ENCODE measurements around the gene UBE2O.

The UBE2O gene

DNA sequence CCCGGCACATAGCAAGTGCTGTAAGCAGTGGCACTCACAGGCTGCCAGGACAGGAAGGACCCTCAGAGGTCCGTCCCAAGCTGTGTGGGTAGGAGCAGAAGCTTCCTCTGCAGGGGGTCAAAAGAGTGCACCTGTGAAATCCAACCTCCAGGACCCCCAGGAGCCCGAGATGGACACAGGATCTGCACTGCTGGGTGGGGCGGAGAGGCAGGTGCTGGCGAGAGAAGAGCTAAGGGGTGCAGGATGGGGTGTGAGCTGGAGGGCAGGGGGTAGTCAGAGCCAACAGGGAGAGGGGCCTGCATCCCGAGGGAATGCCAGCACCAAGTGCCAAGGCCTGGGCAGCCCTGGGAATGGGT lies 13.8 kb upstream of the UBE2O start:
- DNase-seq (ENCODE audit: low read depth): no peak

DNA sequence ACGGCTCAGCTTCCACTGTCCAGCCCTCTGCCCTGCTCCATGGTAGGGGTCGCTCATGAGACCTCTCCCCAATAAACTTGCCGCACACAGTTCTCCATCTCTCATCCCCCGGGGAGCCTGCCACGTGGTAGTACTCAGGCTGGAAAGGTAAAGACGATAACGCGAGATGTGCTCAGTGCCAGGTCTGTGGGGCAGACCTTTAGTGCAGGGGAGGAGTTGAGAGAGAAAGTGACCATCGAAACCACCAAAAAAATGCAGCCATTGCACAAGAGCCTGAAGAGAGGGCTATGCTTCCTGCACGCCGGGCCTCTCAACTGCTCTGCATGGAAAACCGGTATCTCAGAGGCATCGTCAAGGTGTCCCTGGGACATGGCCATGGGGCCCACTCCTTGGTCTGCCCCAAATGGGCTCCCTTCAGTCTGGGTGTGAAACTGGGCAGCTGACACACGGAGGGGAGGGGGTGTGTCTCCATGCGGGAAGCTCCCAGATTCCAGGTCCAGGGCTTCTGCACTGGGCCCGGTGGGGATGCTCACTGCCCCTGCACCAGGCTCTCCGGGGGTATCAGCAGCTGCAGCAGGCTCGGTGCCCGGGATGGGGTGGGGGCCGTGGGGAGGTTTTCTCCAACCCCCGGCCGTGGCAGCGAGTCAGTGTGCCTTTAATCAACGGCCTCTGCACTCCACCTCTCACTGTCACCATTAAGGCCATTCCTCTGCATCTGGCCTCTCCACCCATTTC lies 9.8 kb upstream of the UBE2O start:
- DNase-seq (ENCODE audit: low read depth): no peak

DNA sequence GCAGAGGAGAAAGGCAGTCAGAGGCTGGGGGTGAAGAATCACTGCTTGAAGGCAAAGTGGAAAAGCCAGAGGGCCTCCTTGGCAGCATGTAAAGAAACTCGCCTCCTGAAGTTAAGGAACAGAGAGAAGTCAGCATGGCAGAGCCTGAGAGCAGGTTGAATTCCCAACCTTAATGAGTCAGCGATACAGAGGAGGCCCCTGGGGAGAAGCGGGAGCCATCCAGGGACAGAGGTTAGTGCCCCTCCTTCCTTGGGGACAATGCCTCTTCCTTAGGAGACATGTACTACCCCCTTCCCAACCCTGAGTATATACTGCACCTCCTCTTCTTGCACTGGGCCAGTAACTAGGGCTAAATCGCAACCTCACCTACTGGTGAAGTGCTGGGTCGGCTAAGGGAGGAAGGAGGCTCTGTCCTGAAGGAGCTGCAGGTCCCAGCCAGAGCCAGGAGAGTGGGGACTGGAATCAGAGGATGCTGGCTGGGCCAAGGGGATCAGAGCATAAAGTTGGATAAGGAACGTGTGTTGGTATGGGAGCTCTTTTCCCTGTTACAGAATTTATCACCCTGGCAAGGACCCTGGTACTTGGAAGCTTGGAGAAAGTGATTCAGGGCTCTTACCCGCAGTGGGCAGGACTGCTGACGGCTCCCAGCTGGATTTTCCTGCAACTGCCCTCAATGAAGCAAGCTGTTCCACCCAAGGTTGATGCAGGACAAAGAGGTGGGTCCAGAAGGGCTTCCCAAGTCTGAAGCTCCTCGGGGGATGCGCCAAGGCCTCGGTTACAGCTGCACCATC lies 9.0 kb upstream of the UBE2O start:
- no peak for DNase-seq (ENCODE audit: low read depth)

DNA sequence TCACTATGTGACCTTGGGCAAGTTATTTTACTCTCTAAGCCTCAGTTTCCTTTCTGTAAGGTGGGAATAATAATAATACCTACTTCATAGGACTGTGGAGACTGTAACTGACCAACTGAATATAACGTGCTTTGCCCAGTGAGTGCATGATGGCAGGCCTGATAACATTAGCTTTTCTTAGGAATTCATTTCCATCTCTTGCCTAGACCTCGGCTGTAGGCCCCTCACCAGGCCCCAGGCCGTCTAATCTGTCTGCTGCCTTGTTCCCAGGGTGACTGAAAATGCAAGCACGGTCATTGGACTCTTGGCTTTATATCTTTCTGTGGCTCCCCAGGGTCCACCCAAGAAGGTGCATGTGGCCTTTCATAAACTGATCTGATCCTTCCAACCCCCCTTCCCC lies 6.7 kb upstream of the UBE2O start:
- no peak for DNase-seq (ENCODE audit: low read depth)

DNA sequence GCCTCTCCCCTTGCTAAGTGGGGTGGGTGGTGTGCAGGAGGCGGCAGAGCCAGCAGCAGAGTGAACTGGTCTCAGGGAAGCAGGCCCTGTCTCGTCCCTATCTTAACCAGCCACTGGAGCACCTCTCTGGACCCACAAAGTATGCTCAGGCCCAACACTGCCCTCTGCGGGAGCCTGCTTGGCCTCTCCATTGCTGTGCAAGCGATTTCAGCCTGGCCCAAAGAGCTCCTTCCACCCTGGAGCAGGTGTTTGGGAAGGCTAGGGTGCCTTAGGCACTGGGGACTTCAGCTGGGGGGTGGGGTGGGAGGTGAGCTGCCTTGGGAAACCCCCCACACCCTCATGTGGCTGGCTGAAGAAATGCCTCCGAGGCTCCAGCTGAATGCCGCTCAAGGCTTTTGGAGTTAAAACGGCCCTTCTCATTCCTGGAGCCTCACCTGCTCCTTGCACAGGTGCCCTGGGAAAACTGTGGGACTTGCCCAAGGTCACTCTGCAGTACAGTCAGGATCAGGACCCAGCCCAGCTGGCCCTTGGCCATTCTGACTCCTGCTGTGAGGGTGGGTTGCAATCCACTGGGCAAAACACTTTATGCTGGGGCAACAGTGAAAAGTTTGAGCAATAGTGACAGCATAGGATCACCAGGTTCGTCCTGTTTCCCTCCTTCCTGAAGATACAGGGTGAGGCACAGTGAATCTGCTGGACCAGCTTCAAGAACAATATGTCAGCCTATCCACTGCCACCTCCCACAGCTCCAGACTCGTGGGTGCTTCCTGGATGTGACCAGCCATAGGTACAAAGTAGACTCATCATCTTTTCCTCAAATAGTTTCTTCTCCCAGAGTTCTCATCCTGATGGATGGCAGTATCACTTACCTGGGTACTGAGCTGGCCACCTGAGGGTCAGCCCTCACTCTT lies 5.9 kb upstream of the UBE2O start:
- DNase-seq (ENCODE audit: low read depth): peak; percentile 65

DNA sequence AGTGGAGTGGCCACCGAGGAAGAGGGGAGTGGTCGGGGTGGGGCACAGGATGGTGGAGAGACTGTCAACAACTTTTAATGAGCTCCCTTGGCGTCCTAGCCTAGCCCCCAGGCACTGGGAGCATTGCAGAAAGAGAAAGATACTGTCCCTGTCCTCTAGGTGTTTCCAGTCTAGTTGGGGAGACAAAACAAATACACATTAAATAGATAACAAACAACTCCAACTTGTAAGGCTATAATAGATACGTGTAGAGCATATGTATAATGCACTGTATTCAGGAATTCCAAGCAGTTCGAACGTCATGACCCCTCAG lies 435 bp upstream of the UBE2O start:
- DNase-seq (ENCODE audit: low read depth): no peak

DNA sequence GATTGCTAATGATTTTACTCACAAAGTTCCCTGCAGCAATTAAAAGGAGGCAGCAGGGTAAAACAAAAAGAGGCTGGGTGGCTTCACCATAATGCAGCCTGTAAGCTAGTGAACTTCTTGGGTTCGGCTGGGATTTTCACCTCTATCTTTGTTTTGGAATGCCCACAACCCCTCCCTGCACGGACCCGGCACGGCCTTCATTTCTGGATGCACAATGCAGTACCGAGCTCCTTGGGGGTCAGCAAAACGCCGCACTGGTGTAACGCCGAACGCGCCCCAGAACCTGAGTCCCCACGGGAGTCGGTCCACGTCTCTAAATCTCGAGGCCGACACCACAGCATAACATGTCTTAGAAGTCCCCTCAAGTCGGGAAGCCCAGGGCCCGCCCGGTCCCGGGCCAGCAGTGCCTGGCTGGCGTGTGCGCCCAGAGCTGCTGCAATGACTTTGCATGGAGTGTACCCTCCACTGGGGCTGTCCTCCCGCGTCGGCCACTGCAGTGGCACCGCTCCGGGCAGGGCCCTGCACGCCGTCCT lies 759 bp downstream of the UBE2O start:
- peak; percentile 40 for DNase-seq (ENCODE audit: low read depth)

DNA sequence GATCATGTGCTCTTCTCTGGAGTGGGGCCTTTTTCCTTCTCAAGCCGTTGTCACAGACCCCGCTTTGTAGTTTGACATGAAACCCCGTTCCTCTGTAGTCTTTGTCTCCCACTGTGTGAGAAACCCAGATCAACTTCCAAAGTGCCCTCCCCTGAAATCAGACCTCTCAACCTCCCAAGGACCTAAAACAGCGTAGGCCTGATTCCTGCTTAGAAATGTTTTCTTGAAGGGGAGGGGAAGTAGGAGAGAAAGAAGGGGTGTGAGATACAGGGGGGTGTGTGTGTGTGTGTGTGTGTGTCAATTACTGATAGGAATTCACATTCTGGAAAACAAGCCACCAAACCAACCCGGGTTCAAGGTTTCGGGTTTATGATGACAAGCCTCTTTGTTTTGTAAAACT lies 1.4 kb downstream of the UBE2O start:
- DNase-seq (ENCODE audit: low read depth): no peak

DNA sequence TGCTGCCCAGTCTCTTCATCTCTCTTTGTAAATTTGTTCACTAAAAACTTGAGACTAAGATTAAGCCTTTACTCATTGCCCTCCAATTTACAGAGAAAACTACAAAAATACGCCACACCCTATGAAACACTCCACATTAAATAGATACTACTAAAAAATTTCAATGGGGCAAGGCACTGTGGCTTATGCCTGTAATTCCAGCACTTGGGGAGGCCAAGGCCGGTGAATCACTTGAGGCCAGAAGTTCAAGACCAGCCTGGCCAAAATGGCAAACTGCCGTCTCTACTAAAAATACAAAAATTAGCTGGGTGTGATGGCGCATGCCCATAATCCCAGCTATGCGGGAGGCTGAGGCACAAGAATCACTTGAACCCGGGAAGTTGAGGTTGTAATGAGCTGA lies 3.8 kb downstream of the UBE2O start:
- no peak for DNase-seq (ENCODE audit: low read depth)

DNA sequence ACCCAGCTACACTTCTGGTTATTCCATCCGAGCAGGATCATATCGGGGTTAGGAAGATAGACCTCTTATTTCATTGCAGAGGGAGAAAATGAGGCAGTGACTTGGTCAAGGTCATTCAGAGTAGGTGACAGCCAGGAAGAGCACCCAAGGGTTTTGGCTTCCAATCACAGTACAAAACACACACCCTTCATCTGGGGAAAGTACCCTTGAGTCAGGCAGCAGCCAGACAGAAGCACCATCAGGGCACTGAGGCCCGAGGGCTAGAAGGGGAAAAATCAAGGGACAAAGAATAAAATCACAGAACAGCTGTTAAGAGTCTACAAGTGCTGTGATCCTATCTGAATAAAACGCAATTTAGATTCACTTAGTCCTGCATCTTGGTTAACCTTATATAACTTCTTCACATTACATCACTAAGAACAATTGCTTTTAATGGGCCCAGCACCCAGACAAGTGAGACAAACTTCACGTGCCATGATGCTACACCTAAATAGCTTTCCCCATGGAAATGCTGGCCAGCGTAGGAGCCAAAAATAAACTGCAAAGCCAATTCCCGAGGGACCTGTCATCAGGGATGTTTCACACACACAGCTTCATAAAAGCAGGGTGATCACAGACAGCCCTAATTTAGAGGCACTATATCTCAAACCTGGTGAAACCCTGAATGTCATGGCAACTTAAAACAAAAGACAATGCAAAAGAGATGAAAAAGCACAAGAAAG lies 4.9 kb downstream of the UBE2O start:
- peak; percentile 74 for DNase-seq (ENCODE audit: low read depth)

DNA sequence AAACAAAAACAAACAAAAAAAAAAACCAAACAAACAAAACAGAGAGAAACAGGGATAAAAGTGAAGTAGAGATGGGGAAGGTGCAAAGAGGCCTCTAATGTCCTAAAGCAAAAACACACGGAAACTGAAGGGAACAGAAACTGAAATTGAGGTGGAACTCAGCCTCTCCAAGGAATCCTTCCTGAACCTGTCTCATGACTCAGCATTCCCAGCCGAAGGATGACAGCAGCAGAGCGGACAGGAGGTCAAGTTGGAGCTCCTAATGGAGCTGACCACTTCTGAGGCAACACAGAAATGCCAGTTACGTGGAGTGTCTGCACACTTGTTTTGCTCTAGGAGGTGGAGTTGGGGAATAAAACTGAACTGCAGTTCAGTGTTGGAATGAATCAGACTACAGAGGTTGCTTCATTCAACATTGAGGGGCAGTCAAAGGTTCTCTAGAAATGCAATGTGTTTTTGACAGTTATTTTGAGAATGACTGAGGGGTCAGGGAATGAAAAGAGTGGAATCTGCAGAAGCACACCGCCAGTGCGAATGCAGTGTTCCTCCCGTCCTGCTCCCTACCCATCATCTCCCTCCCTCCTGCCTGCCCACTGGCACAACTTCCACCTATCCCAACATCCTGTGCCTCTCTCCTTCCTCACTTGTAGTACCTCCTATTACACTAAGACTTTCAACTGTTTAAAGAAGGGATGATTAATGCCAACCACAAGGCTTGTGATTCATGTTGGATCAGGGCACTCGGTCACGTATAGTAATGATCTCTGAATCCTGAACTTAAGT lies 6.3 kb downstream of the UBE2O start:
- DNase-seq (ENCODE audit: low read depth): peak; percentile 88

DNA sequence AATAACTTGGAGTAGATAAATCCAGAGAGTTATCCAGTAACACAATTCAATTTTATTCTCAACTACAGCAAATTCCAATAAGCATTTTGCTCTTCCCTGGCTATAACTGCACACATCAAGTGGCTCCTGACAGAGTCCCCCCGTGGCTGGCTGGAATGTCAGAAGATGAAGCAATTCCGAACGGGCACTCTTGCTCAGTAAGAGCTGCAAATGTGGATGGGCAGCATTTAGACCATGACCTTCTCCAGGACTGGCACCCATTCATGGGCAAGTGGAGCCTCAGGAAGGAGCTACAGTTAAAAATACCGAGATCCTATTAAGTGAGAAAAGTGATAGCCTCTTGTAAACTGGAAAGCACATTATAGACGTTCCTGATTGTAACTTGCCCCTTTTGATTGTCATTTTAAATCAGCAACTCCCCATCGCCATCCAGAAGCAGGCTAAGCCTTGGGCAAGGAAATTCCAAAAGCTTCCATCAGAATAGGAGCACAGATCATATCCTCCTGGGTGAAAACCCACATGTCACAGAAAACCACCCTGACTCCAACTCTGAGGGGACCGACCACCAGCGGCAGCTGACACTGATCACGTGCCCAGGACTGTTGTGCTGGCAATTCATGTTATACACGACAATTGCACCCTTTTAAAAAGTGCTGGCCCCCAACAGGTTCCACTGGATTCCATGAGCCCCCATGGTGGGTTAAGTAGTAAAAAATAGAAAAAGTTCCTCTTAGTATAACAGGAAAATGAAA lies 7.1 kb downstream of the UBE2O start:
- DNase-seq (ENCODE audit: low read depth): no peak

DNA sequence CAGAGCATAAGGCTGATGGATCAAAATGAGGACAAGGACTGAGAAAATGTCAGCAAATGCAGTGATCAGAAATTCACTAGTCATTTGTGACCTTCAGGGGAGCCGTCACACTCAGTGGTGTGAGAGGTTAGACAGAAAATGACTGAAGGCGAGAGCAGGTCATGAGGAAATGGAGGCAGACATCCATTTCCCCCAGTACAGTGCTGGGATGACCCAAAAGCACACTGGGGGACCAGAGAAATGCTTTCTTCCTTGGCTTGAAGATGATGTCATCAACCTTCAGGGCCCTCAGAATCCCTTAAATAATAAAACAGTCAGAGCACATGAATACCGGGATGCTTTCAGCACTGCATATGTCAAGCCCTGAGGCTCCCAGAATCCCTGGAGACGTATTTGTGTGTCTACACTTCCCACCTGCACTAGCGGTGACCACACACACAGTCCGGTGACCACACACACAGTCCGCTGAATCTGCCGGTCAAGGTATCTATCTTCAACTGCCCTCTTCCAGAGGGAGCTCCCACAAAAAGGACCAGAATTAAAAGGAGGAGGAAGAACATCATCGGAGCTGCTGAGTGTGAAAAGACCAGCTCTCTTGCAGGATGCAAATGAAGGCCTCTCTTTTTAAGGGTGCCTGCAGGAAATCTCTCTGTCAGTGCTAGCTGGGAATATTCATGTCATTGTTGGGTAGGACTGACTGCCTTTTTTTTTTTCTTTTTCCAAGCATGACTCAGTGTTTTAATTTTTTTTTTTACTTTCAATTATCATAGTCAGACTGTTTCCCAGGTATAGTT lies 8.2 kb downstream of the UBE2O start:
- DNase-seq (ENCODE audit: low read depth): peak; percentile 59

DNA sequence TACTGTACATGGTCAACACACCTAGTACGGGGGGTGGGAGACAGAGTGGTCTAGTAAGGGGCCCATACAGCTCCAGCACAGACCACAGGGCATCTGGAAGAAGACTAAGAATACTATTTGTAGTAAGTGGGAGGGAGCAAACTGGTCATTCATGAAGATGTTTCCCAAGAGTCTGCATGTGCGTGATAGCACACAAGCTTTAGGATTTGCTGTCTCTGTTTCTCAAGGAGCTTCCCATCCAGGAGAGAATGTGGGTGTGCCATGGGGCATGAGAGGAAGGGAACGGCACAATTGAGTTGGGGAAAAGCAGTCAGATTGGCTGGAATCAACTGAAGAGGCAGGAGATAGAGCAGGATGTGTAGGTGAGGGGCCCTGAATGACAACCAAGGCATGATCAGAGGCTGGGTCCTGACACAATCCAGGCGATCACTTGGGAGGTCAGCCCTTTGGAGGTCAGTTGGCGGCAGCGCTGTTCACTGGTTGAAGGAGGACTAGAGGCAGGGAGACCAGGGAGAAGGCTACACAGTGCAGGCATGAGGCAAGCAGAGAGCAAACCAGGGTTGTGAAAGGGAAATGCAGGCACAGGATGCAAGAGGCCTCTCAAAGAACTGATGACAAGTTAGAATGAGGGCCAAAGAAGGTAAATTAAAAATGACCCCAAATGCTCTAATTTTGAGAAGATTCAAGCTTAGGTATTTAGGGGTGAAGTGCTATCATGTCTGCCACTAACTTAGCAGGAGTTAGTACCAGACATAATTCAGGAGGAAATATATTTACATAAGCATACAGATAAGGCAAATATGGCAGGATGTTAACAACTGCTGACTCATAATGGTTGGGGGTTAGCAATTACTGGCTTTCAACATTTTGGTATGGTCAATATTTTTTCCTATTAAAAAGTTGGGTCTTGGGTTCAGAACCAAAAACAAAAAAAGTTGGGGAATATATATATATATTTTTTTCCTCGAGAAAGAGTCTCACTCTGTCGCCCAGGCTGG lies 10.3 kb downstream of the UBE2O start:
- peak; percentile 37 for DNase-seq (ENCODE audit: low read depth)

DNA sequence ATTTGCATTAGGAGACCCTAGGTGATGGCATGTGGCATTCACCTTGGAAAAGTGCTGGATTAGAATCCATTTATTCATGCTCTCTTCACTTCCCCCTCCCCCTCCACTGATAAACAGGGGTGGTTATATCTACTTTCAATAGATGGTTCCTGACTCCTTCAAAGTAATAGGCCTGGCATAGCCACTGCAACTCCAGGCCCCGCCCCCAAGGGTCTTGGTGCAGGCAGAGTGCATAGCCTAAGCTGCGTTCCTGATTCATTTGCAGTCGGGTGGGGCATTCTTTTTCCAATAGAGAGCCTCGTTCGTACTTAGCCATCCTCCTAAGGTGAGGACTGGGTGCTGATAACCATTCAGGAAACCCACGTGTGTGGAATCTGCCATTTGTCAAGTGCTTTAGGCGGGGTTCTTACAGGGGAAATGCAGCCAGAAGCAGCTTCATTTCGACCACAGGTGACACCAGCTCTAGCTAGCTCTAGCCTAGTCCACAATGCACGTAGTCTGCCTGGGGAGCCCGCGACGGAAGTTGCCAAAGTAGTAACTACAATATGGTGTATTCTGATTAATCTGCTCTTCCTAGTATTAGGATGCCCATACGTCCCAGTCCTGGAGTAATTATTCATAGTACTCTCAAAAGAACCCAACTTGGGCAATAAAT lies 11.1 kb downstream of the UBE2O start:
- DNase-seq (ENCODE audit: low read depth): no peak

DNA sequence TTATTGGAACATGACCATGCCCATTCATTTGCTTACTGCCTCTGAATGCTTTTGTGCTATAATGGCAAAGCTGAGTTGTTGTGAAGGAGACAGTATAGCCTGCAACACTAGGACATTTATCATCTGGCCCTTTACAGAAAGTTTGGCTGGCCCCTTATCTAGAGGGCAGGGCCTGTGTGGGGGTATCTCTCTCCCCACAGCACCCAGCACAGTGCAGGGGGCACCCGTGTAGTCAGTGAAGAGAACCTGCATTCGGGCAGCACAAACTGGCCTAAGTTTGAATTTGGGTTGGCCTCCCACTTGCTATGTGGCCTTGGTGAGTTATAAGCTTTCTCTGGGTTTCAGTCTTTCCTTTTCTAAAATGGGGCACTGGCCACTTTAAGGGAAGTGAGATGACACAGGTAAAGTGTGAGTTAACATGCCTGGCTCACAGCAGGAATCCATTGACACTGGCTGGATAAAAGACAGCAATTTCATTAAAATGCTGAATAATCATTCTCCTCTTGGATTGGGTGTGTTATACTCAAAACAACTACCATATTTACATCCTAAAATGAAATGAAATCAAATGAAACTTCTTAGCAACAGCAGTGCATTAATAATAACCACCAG lies 12.1 kb downstream of the UBE2O start:
- no peak for DNase-seq (ENCODE audit: low read depth)

DNA sequence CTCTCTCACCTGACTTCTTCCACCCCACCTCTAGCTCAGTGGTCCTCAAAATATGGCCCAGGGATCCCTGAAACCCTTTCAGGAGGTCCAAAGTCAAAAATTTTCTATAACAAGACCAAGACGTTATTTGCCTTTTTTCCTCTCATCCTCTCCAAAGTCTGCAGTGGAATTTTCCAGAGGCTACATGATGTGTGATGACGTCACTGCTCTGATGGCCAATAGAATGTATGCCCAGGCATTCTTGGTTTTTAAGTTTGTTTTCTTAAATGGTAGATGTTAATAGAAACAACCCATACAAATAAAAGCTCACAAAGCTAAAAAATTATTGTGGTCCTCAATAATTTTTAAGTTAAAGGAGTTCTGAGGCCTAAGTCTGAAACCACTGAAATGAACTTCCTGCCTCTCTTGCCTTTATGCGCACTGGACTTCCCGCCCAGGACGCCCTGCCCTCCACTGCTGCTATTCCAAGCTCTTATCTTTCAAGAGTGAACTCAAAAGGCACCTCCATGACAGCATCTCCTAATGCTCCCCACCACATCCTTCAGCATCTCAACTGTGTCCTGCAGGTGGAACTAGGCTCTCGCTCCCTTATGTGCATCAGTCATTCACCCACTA lies 13.5 kb downstream of the UBE2O start:
- DNase-seq (ENCODE audit: low read depth): no peak
